Measurements from ENCODE around the gene SYT15. TPM values are rescaled to one million over a fixed set of nuclear protein-coding genes. Genes with fewer than 3 reads are reported as not detected.

Gene SYT15
- total and polyA plus RNA-seq, 10 of the 15 experiments (the other 5 are each of a cell fraction or from before 2014, with no cell fraction given): 0.03 to 0.67 (median 0.15) TPM

DNA sequence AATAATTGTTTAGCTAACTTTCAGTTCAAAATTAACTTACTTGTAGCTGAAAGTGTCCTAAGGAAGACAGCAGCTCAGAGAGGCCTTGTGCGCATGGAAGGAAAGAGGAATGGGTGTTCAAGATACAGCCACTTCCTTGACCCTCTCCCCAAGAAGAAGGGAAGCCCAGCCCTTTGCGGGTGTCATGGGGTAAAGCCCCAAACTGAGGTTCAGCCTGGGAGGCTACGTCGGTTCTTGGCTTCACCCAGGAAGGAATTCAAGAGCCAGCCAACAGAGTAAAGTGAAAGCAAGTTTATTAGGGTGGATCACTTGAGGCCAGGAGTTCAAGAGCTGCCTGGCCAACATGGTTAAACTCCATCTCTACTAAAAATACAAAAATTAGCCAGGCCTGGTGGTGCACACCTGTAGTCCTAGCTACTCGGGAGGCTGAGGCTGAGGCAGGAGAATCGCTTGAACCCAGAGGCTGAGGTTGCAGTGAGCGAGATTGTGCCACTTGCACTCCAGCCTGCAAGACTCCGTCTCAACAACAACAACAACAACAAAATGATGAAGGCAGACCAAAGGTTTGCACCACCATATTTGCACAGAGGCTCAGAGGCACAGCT is 38.4 kb upstream of the SYT15 start (continued):
- TF ChIP-seq, protein P1, sequence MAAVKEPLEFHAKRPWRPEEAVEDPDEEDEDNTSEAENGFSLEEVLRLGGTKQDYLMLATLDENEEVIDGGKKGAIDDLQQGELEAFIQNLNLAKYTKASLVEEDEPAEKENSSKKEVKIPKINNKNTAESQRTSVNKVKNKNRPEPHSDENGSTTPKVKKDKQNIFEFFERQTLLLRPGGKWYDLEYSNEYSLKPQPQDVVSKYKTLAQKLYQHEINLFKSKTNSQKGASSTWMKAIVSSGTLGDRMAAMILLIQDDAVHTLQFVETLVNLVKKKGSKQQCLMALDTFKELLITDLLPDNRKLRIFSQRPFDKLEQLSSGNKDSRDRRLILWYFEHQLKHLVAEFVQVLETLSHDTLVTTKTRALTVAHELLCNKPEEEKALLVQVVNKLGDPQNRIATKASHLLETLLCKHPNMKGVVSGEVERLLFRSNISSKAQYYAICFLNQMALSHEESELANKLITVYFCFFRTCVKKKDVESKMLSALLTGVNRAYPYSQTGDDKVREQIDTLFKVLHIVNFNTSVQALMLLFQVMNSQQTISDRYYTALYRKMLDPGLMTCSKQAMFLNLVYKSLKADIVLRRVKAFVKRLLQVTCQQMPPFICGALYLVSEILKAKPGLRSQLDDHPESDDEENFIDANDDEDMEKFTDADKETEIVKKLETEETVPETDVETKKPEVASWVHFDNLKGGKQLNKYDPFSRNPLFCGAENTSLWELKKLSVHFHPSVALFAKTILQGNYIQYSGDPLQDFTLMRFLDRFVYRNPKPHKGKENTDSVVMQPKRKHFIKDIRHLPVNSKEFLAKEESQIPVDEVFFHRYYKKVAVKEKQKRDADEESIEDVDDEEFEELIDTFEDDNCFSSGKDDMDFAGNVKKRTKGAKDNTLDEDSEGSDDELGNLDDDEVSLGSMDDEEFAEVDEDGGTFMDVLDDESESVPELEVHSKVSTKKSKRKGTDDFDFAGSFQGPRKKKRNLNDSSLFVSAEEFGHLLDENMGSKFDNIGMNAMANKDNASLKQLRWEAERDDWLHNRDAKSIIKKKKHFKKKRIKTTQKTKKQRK (IDR thresholded peaks at IDR 0.05; ENCODE audit: low read depth, low read length): no peak
- TF ChIP-seq ZNF207 (IDR thresholded peaks at IDR 0.05; ENCODE audit: borderline replicate concordance) (no peak), RCOR1 (conservative IDR thresholded peaks at IDR 0.05; ENCODE audit: low read depth, low read length) (no peak), ZNF384 (IDR thresholded peaks at IDR 0.05; ENCODE audit: borderline replicate concordance, low read depth, low read length) (no peak)

- 52% methylated on average over 28 of the region's 42 CpGs for WGBS (ENCODE audit: insufficient coverage, insufficient replicate concordance, low lambda C conversion rate, missing lambda C conversion rate)
- FAIRE-seq (no peak), ATAC-seq (no peak), DNase-seq (ENCODE audit: low read depth, low spot score) (no peak)
- H3K9me3 ChIP-seq (replicated peaks; ENCODE audit: control insufficient read depth, insufficient read depth, low read length): no peaks in the 10 kb centered on the region
- peaks cover 0 to 5% of the 10 kb centered on the region in 2 experiments; a peak in 1 of 4 replicates for H3K27me3 ChIP-seq (replicated peaks in 1 of 2; ENCODE audit: control insufficient read depth in 2 of 2, insufficient read depth in 2 of 2, low read length in 1 of 2)
- H2AFZ ChIP-seq (ENCODE audit: control insufficient read depth, low read depth, low read length): no peak overlapping the region
- ChIA-PET SMC1A (ENCODE audit: uncharacterized antibody, unreplicated experiment) (no interaction called here), CTCF (no interaction called here), RAD21 (ENCODE audit: unreplicated experiment) (no interaction called here), POLR2A (no interaction called here)
- H3K4me1 ChIP-seq (ENCODE audit: control insufficient read depth, insufficient read depth, low read length): no peaks in the 10 kb centered on the region
- no peak overlapping the region for H3K4me3 ChIP-seq
- BruUV-seq (replicated peaks): no TSS peak
- no peaks in the 10 kb centered on the region for H3K79me2 ChIP-seq (ENCODE audit: control insufficient read depth, insufficient read depth, low read length)
- no peak overlapping the region for H3K4me2 ChIP-seq (ENCODE audit: control insufficient read depth, insufficient read depth)
- H3K27ac ChIP-seq (ENCODE audit: control insufficient read depth, insufficient read depth): no peak overlapping the region
- H3K9ac ChIP-seq (ENCODE audit: control insufficient read depth, insufficient read depth, low read length): no peak overlapping the region
- no peaks in the 10 kb centered on the region for H4K20me1 ChIP-seq (ENCODE audit: control insufficient read depth, insufficient read depth)
- intact Hi-C loops (cut with micrococcal nuclease; ENCODE audit: unreplicated experiment) (no loop called here), in situ Hi-C loops (cut with MboI) (no loop called here)
- no peaks in the 10 kb centered on the region for H3K36me3 ChIP-seq (ENCODE audit: control insufficient read depth in 2 of 2, insufficient read depth in 2 of 2, low read length in 1 of 2)
- TF ChIP-seq, protein P2, sequence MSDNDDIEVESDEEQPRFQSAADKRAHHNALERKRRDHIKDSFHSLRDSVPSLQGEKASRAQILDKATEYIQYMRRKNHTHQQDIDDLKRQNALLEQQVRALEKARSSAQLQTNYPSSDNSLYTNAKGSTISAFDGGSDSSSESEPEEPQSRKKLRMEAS (IDR thresholded peaks at IDR 0.05; ENCODE audit: low read depth, low read length): no peak
- no peak for TF ChIP-seq ZNF274 (IDR thresholded peaks at IDR 0.05; ENCODE audit: insufficient read depth, insufficient read length)
- no peak for TF ChIP-seq TCF12 (IDR thresholded peaks at IDR 0.05; ENCODE audit: low read depth, low read length)
- TF ChIP-seq RAD51 (IDR thresholded peaks at IDR 0.05): no peak
- no peak for TF ChIP-seq RCOR1 (conservative IDR thresholded peaks at IDR 0.05; ENCODE audit: low read depth, low read length)
- no peak for TF ChIP-seq BCL3 (IDR thresholded peaks at IDR 0.05; ENCODE audit: borderline replicate concordance, insufficient read depth, low read depth, low read length, poor library complexity, severe bottlenecking)
- TF ChIP-seq NR2F1 (conservative IDR thresholded peaks at IDR 0.05): no peak
- TF ChIP-seq, protein P3, sequence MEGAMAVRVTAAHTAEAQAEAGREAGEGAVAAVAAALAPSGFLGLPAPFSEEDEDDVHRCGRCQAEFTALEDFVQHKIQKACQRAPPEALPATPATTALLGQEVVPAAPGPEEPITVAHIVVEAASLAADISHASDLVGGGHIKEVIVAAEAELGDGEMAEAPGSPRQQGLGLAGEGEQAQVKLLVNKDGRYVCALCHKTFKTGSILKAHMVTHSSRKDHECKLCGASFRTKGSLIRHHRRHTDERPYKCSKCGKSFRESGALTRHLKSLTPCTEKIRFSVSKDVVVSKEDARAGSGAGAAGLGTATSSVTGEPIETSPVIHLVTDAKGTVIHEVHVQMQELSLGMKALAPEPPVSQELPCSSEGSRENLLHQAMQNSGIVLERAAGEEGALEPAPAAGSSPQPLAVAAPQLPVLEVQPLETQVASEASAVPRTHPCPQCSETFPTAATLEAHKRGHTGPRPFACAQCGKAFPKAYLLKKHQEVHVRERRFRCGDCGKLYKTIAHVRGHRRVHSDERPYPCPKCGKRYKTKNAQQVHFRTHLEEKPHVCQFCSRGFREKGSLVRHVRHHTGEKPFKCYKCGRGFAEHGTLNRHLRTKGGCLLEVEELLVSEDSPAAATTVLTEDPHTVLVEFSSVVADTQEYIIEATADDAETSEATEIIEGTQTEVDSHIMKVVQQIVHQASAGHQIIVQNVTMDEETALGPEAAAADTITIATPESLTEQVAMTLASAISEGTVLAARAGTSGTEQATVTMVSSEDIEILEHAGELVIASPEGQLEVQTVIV (IDR thresholded peaks at IDR 0.05; ENCODE audit: borderline replicate concordance, partially characterized antibody): no peak
- TF ChIP-seq ZNF622 (IDR thresholded peaks at IDR 0.05): no peak
- TF ChIP-seq EGR1 (IDR thresholded peaks at IDR 0.05; ENCODE audit: borderline replicate concordance in 1 of 2, low read depth in 2 of 2, low read length in 2 of 2): no peak
- no peak for TF ChIP-seq BCL11A (IDR thresholded peaks at IDR 0.05; ENCODE audit: low read depth, low read length)
- TF ChIP-seq HDGF (IDR thresholded peaks at IDR 0.05): no peak
Observed at GRCh38 chr10:46541017-46541661, 37.8 kb upstream of the SYT15 start.
